IPS-15b (cell line): ENCODE results near the gene PSD2.
"Not testable (repeated sequence)": the region's sequence is repeated elsewhere in the genome, so short reads cannot be mapped to it uniquely, and the experiment has no call there.

ENCODE experiments used
- H3K27me3 ChIP-seq: one replicate; pipeline ENCODE4 v1.6.1; 2013; ENCODE audit warnings: low read length; ENCODE audit not compliant: control insufficient read depth, insufficient read depth
- H3K36me3 ChIP-seq: one replicate; pipeline ENCODE4 v1.6.1; 2013; ENCODE audit warnings: low read length; ENCODE audit not compliant: control insufficient read depth, insufficient read depth
- H3K4me1 ChIP-seq: one replicate; pipeline ENCODE4 v1.6.1; 2013; ENCODE audit warnings: mild to moderate bottlenecking, low read length; ENCODE audit not compliant: control insufficient read depth, insufficient read depth
- H3K4me3 ChIP-seq: one replicate; pipeline ENCODE4 v1.5.1; 2013; ENCODE audit warnings: low read depth, low read length
- H3K9ac ChIP-seq: one replicate; pipeline ENCODE4 v1.6.1; 2013; ENCODE audit warnings: low read depth, mild to moderate bottlenecking, low read length
- H3K9me3 ChIP-seq: one replicate; pipeline ENCODE4 v1.6.1; 2013; ENCODE audit warnings: mild to moderate bottlenecking, low read length; ENCODE audit not compliant: control insufficient read depth, insufficient read depth

The PSD2 gene

DNA sequence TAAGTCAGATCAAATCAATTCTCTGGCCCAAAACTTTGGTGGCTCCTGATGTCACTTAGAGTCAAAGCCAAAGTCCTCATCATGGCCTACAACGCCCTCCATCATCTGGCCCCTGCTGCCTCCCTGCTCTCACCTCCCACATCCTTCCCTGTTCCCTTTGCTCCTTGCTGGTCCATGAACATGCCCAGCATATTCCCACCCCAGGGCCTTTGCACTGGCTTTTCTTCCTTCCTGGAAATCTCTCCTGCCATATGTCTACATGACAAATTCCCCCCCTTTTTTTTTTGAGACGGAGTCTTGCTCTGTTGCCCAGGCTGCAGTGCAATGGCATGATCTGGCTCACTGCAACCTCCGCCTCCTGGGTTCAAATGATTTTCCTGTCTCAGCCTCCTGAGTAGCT lies 11.1 kb upstream of the PSD2 start:
- H3K36me3 ChIP-seq: no peaks in the 10 kb centered on the region
- no peaks in the 10 kb centered on the region for H3K9me3 ChIP-seq
- H3K4me1 ChIP-seq: no peaks in the 10 kb centered on the region
- H3K4me3 ChIP-seq: no peak overlapping the region
- H3K9ac ChIP-seq: no peak overlapping the region
- H3K27me3 ChIP-seq: peaks cover 19% of the 10 kb centered on the region

DNA sequence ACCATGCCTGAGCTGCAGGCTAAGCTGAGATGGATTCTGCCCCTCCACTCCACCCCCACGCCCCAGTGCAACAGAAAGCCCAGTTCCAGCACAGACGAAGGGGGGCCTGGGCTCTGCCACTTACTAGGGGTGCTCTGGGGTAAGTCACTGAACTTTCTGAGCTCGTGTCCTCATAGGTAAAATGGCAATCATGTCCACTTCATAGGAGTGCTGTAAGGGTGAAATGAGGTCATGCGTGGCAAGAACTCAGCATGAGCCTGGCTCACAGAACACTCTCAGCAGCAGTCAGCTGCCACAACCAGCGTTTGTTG lies 8.4 kb upstream of the PSD2 start:
- Histone ChIP-seq H3K36me3 (no peaks in the 10 kb centered on the region), H3K9me3 (no peaks in the 10 kb centered on the region), H3K4me3 (no peak overlapping the region), H3K4me1 (no peaks in the 10 kb centered on the region), H3K9ac (no peak overlapping the region), H3K27me3 (peaks cover 31% of the 10 kb centered on the region)

DNA sequence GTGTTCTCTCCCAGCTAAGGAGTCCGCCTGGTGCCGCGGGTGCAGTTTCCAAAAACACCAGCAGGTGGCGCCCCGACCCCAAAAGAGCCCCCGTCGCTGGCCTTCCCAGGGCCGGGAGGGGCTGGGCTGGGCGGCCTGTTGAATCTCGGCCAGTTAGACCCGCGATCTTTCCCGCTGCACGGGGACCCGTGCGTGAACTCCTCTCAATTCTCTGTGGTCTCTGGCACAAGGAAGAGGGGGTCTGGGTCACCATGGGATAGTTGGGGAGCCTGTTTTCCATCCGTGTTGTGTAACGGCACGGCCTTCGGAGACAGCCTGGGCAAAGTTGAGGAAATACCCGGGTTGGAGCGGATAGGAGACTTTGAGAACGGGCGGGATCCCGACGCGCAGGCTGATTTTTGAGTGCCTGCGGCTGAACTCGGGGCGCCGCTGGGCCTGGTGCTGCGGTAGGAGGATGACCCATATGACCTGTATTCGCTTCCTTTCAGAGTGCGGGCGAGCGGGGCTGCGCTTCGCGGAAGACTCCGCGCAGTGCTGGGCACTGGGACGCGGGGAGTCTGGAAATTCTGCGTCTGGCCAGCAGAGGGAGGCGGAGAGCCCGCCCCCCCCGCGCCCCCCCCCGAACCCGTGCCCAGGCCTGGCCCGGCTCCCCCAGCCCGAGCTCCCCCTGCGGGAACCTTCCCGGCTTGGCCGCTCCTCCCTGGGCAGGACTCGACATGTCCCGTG lies 7.9 kb upstream of the PSD2 start:
- Histone ChIP-seq H3K4me1 (no peaks in the 10 kb centered on the region), H3K36me3 (no peaks in the 10 kb centered on the region), H3K9ac (peak overlapping the region; percentile 60)

DNA sequence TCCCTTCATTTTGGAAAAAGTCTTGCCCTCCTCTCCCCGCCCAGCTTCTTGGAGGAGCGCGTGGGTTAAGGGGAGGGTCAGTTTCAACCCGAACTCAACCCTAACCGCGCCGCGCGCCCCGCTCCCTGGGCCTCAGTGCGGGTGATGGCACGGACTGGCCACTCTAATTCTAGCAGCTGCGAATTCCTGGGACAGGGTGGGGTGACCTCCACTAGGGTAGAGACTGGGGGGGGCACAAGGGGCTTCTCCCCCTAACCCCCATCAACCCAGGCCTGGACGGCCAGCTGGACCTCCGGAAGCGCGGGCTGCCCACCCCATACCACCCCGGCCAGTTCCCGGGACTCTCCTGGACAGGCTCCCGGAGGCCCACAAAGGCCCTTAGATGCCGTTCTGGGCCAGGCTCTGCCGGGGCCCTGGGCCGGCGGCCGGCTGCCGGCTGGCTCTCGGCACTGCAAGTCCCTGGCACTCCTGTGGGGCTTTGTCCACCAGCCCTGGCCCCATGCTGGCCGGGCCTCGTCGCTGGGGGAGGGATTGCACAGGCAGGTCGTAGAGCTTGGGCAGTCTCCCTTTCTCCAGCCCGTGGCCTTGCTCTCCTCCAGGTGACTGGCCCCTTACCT lies 7.2 kb upstream of the PSD2 start:
- Histone ChIP-seq H3K9ac (peak overlapping the region; percentile 37), H3K27me3 (peaks cover 42% of the 10 kb centered on the region), H3K9me3 (no peaks in the 10 kb centered on the region), H3K36me3 (no peaks in the 10 kb centered on the region), H3K4me1 (no peaks in the 10 kb centered on the region), H3K4me3 (peak overlapping the region; percentile 32)

More for the DNA sequence above, 7.9 kb upstream of the PSD2 start:
- H3K27me3 ChIP-seq: peaks cover 35% of the 10 kb centered on the region
- peak overlapping the region; percentile 93 for H3K4me3 ChIP-seq
- H3K9me3 ChIP-seq: no peaks in the 10 kb centered on the region

DNA sequence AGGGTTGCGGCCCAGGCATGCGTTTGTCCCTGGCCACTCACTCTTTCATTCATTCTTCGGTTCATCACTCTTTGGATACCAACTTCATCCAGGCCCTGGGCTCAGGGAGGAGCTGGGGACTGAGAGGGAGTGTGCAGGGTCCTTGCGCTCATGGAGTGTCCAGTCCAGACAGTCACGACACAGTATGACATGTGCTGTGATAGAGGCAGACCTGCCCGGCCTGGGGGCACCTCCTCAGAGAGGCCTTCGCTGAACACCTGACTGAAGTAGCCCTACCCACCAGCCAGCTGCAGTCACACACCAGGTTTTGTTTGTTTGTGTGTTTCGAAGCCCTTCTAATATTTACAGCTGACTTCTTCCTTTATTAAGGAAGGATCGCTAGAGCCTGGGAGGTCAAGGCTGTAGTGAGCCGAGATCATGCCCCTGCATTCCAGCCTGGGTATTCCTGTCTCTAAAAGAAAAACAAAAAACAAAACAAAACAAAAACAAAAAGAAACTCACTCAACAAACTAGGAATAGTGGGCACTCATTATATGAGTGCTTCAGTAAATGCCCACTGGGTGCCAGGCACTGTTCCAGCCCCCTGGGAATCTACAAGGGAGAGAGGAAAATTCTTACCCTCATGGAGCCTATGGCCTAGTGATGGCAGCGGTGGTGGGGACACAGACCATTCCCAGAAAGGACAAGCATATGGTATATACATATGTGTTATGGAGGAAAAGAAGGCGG lies 6.3 kb upstream of the PSD2 start:
- no peaks in the 10 kb centered on the region for H3K36me3 ChIP-seq
- no peak overlapping the region for H3K9ac ChIP-seq
- no peaks in the 10 kb centered on the region for H3K9me3 ChIP-seq
- H3K4me3 ChIP-seq: no peak overlapping the region
- peaks cover 50% of the 10 kb centered on the region for H3K27me3 ChIP-seq
- H3K4me1 ChIP-seq: no peaks in the 10 kb centered on the region

DNA sequence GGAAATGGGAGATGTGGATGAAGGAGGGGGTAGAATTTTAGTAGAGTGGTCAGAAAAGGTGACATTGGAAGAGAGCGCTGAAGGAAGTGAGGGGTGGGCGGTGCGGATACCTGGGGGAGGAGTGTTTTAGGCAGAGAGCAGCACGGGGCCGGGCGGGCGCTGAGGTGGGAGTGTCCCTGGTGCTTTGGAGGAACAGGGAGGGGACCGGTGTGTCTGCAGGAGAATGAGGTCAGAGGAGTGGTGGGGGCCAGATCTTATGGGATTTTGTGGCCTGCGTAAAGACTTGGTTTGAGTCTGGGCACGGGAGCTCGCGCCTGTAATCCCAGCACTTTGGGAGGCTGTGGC lies 5.8 kb upstream of the PSD2 start:
- Histone ChIP-seq H3K4me3 (no peak overlapping the region), H3K9ac (no peak overlapping the region), H3K9me3 (no peaks in the 10 kb centered on the region), H3K27me3 (peaks cover 56% of the 10 kb centered on the region), H3K36me3 (no peaks in the 10 kb centered on the region), H3K4me1 (no peaks in the 10 kb centered on the region)

DNA sequence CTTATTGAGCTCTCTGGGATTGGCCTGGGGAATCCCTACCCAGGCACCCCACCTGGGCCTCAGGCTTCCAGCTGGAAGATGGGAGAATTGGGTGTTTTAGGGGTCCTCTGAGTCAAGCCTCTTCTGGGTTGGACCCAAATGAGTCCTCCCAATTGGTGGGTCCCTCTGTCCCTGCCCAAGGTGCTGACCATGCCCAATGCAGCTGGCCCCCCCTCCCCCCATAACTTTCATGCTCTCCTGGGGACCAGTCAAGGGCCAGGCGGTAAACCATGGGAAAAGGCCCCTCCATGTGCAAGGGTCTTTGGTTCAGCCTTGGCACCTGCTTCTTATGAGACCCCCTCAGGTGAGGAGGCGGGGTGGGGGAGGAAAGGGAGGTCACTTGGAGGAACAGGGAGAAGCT lies 3.4 kb upstream of the PSD2 start:
- Histone ChIP-seq H3K9ac (no peak overlapping the region), H3K4me1 (peaks cover 2% of the 10 kb centered on the region), H3K27me3 (peaks cover 62% of the 10 kb centered on the region), H3K36me3 (no peaks in the 10 kb centered on the region), H3K4me3 (no peak overlapping the region), H3K9me3 (no peaks in the 10 kb centered on the region)

DNA sequence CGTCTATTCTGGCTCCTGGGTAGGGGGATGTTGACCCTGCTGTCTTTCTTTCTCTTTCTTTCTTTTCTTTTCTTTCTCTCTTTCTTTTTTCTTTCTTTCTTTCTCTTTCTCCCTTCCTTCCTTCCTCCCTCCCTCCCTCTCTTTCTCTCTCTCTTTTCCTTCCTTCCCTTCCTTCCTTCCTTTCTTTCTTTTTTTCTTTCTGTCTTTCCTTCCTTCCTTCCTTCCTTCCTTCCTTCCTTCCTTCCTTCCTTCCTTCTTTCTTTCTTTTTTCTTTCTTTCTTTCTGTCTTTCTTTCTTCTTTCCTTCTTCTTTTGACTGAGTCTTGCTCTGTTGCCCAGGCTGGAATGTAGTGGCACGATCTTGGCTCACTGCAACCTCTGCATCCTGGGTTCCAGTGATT lies 3.0 kb upstream of the PSD2 start:
- H3K4me3 ChIP-seq, H3K4me1 ChIP-seq, H3K9me3 ChIP-seq, H3K36me3 ChIP-seq, H3K9ac ChIP-seq: not testable (repeated sequence)
- peaks cover 64% of the 10 kb centered on the region for H3K27me3 ChIP-seq

DNA sequence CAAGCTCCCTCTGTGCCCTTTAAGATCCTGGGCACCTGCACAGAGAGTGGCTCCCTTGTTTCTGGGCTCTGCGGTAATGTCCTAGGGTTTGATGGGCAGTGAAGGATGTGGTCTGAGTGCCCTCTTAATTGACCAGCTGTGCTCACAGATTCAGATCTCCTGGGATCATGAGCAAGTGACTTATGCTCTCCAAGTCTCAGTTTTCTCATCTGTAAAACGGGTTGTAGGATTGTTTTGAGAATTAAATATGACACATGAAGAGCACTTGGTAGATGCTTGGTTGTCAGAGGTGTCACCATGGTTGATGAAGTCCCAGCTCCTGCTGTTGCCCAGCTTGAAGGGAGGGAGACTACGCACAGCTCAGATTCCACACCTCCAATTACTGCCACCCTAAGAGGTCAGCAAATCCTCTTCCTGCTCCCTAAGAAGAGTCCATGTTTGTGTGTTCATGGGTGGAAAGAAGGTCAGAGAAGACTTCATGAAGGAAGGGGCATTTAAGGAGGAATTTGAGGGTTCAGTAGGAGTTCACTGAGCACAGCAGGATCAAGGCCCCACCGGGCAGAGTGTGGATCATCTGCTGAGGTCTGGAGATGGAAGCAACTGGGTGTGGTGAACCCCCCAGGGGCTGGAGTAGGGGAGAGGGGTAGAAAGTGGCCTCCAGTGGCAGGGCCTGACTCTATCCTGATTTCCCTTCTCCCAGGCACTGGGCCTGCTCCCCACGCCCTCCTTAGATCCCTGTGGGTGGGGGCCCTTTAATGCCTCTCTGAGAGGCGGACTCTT lies 1.4 kb upstream of the PSD2 start:
- Histone ChIP-seq H3K9me3 (no peaks in the 10 kb centered on the region), H3K4me1 (peaks cover 2% of the 10 kb centered on the region), H3K27me3 (peaks cover 73% of the 10 kb centered on the region), H3K36me3 (no peaks in the 10 kb centered on the region), H3K9ac (no peak overlapping the region), H3K4me3 (peak overlapping the region; percentile 46)

DNA sequence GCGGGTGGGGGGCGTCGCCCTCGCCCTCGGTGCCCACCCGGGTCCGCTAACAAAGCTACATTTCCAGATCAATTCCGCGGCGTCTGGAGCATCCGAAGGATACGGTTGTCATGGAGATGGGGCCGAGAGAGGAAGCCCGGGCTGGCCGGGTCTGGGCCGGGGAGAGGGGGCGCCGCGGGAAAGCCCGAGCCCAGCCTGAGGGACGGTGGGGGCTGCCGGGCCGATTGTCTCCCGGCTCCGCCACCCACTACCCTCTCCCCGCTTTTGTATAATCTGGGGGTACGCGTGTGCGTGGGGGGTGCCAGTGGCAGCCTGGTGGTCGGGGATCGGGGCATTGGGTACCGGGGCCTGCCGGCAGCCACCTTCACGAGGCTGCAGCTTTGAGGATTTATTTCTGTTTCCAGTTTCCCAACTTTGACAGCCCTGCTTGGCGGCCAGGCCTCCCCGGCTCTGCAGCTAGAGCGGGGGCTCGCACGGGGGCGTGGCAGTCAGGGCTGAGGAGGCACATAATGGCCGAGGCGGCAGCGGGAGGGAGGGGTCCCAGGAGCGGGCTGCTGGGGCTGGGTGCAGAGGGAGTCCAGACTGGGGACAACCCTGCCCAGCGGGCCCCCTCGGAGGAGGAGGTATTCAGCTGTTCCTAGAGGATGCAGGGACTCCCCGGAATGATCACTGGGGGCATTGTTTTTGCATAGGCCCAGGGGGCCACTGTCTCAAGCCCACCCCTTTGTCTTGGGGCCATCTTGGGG lies 626 bp downstream of the PSD2 start:
- Histone ChIP-seq H3K36me3 (no peaks in the 10 kb centered on the region), H3K9ac (no peak overlapping the region), H3K27me3 (peaks cover 69% of the 10 kb centered on the region), H3K4me1 (peaks cover 2% of the 10 kb centered on the region), H3K9me3 (no peaks in the 10 kb centered on the region), H3K4me3 (peak overlapping the region; percentile 48)

DNA sequence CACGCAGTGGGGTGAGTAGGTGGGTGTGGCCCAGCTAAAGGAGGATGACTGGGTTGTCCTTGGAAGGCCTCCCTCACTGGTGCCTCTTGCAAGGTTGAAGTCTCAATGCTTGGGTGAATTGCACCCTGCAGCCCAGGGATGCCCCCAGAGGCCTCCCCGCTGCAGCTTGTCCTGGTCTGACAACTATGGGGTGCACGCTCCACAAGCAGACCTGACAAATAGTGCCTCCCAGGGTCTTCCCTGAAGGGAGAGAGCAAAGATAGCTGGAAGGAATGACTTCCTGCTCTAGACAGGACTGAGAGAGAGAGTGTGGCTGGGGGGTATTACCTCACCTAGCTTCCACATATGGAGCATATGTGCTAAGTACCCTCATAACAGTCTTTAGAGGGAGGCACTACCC lies 1.7 kb downstream of the PSD2 start:
- peaks cover 2% of the 10 kb centered on the region for H3K4me1 ChIP-seq
- no peak overlapping the region for H3K4me3 ChIP-seq
- H3K27me3 ChIP-seq: peaks cover 70% of the 10 kb centered on the region

More for the DNA sequence above, 1.7 kb downstream of the PSD2 start:
- Histone ChIP-seq H3K36me3 (no peaks in the 10 kb centered on the region), H3K9me3 (no peaks in the 10 kb centered on the region), H3K9ac (no peak overlapping the region)
